MCF 10A (cell line): Measurements from ENCODE around the gene KRTAP4-6. TPM values are rescaled to one million over a fixed set of nuclear protein-coding genes. Genes with fewer than 3 reads are reported as not detected.
"Not testable (repeated sequence)": the region's sequence is repeated elsewhere in the genome, so short reads cannot be mapped to it uniquely, and the experiment has no call there.

Source experiments
- BruUV-seq: library from RNA; stranded (reverse); fragments of 400-500 nt; replicated peaks from 2 replicates; lab custom pipeline; 2021; lab: Mats Ljungman, UMichigan
- CTCF ChIA-PET: fragments of 300-600 bp; sonication (Branson Sonifier 250); formaldehyde crosslinking; extraction: SDS; loops from one replicate; lab custom pipeline; 2021; ENCODE audit warnings: antibody characterized with exemption, inconsistent platforms; lab: Yijun Ruan, JAX
- POLR2A ChIA-PET: fragments of 300-600, 350-650 bp; sonication (Branson Sonifier 250); formaldehyde crosslinking; extraction: SDS; loops from one replicate; lab custom pipeline; 2020; ENCODE audit warnings: antibody characterized with exemption, inconsistent platforms; lab: Yijun Ruan, JAX
- DNase-seq: peaks from one replicate; pipeline ENCODE4 v3.0.0-alpha.2; 2018; ENCODE audit not compliant: unreplicated experiment
- H3K27ac Mint-ChIP-seq: one replicate; pipeline ENCODE4 v1.8.0; 2022; ENCODE audit warnings: mild to moderate bottlenecking, low read depth, mixed read lengths; ENCODE audit not compliant: unreplicated experiment
- H3K27me3 Mint-ChIP-seq: one replicate; pipeline ENCODE4 v1.8.0; 2022; ENCODE audit warnings: mixed read lengths; ENCODE audit not compliant: insufficient read depth, unreplicated experiment
- H3K36me3 Mint-ChIP-seq: one replicate; pipeline ENCODE4 v1.8.0; 2022; ENCODE audit warnings: mild to moderate bottlenecking, moderate library complexity, mixed read lengths; ENCODE audit not compliant: insufficient read depth, unreplicated experiment
- H3K4me1 Mint-ChIP-seq: one replicate; pipeline ENCODE4 v1.8.0; 2022; ENCODE audit warnings: mixed read lengths; ENCODE audit not compliant: insufficient read depth, unreplicated experiment
- H3K4me3 Mint-ChIP-seq: one replicate; pipeline ENCODE4 v1.8.0; 2022; ENCODE audit warnings: mild to moderate bottlenecking, moderate library complexity, mixed read lengths; ENCODE audit not compliant: unreplicated experiment
- H3K9me3 Mint-ChIP-seq: one replicate; pipeline ENCODE4 v1.8.0; 2022; ENCODE audit warnings: mixed read lengths; ENCODE audit not compliant: unreplicated experiment
- intact Hi-C: fragments of 100-400 bp; cut with micrococcal nuclease; formaldehyde crosslinking; loops from 2 replicates; pipeline ENCODE4 v1.14.1; 2022
- total RNA-seq: library from RNA; stranded (reverse); gene quantifications from 2 replicates; pipeline ENCODE4 v1.2.3, GENCODE V29; 2022
- TF ChIP-seq, protein P1 (sequence below): fragments of 200-600 bp; IDR thresholded peaks from one replicate; pipeline ENCODE4 v1.8.0; 2022; ENCODE audit warnings: antibody characterized with exemption, mild to moderate bottlenecking; ENCODE audit not compliant: unreplicated experiment

KRTAP4-6 gene
- total RNA-seq, 1 experiment from 2014 or later = not detected

DNA sequence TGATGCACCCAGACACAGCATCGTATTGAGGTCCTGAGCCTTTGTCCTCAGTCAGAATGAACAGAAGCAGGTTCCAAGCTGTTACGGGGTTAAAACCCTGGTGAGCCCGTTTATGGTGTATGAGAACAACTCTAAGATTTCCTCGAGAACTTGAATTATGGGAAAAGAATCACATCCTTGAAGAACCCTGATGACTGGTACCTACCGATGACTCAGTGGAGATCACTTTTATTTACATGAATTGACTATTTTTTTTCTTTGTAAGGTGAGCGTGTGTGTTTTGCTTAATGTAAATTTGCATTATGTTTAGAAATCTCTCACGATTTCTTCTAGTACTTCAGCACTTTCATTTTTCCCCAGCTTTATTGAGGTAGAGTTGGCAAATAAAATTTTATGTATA, 23.5 kb upstream of the KRTAP4-6 start:
- Mint-ChIP-seq H3K36me3 (no peaks in the 10 kb centered on the region), H3K27me3 (peaks cover 13% of the 10 kb centered on the region), H3K9me3 (no peaks in the 10 kb centered on the region), H3K4me3 (no peak overlapping the region), H3K27ac (no peak overlapping the region), H3K4me1 (no peaks in the 10 kb centered on the region)
- BruUV-seq = no TSS peak
- POLR2A ChIA-PET = no interaction called here
- TF ChIP-seq, protein P1, sequence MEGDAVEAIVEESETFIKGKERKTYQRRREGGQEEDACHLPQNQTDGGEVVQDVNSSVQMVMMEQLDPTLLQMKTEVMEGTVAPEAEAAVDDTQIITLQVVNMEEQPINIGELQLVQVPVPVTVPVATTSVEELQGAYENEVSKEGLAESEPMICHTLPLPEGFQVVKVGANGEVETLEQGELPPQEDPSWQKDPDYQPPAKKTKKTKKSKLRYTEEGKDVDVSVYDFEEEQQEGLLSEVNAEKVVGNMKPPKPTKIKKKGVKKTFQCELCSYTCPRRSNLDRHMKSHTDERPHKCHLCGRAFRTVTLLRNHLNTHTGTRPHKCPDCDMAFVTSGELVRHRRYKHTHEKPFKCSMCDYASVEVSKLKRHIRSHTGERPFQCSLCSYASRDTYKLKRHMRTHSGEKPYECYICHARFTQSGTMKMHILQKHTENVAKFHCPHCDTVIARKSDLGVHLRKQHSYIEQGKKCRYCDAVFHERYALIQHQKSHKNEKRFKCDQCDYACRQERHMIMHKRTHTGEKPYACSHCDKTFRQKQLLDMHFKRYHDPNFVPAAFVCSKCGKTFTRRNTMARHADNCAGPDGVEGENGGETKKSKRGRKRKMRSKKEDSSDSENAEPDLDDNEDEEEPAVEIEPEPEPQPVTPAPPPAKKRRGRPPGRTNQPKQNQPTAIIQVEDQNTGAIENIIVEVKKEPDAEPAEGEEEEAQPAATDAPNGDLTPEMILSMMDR = no peak
- intact Hi-C loops = no loop called here
- CTCF ChIA-PET = no interaction called here
- no peak for DNase-seq

DNA sequence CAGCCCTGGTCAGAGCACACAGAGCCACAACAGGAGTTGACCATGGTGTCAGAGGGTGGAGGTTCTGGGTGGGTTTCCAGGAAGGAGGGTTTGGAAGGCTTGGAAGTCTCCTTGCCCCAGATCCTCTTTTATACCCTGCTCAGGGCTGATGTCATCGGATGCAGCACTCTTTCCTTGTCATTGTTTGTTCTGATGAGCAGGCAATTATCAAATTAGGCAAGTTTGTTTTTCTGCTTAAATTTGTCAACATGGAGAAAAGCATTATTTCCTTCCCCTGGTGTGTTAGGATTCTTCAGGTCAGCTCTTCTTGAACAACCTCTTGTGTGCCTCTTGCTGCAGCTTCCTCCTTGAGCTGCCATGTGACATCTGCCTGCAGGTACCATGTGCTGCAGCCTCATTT, 20.3 kb upstream of the KRTAP4-6 start, which contains the start of gene KRTAP4-4:
Gene KRTAP4-4, minus strand, starts transcription at position 101 of the 400 bp plus-strand sequence. Its CDS starts 57 bp downstream, at position 44.
- Mint-ChIP-seq H3K9me3 (no peaks in the 10 kb centered on the region), H3K36me3 (no peaks in the 10 kb centered on the region), H3K27me3 (peaks cover 28% of the 10 kb centered on the region), H3K4me3 (no peak within 1 kb of the TSS), H3K27ac (no peak within 1 kb of the TSS), H3K4me1 (no peaks in the 10 kb centered on the region)
- no TSS peak for BruUV-seq
- TF ChIP-seq, protein P1 = no peak
- CTCF ChIA-PET = interaction anchor here (0.6 kb wide), 3 partner anchors 83 to 185 kb away, joined by 3 to 4 read pairs (median 3); no protein-coding TSS in a partner anchor
- DNase-seq = no peak
- POLR2A ChIA-PET = no interaction called here
- intact Hi-C loops = no loop called here

DNA sequence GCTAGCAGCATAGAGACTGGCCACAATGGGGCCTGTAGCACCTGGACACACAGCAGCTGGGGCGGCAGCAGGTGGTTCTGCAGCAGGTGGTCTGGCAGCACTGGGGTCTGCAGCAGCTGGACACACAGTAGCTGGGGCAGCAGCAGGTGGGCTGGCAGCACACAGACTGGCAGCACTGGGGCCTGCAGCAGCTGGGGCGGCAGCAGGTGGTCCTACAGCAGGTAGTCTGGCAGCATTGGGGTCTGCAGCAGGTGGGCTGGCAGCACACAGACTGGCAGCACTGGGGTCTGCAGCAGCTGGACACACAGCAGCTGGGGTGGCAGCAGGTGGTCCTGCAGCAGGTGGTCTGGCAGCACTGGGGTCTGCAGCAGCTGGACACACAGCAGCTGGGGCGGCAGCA, 19.8 kb upstream of the KRTAP4-6 start:
- H3K9me3 Mint-ChIP-seq, POLR2A ChIA-PET, DNase-seq, H3K36me3 Mint-ChIP-seq, intact Hi-C loops, BruUV-seq, H3K4me1 Mint-ChIP-seq, H3K4me3 Mint-ChIP-seq, H3K27ac Mint-ChIP-seq: not testable (repeated sequence)
- H3K27me3 Mint-ChIP-seq = peaks cover 28% of the 10 kb centered on the region
- CTCF ChIA-PET = interaction anchor here (0.6 kb wide), 3 partner anchors 82 to 303 kb away, joined by 3 to 4 read pairs (median 3); no protein-coding TSS in a partner anchor

GRCh38 chr17:41153856-41154255, 13.5 kb upstream of the KRTAP4-6 start:
- TF ChIP-seq, protein P1 = no peak
- CTCF ChIA-PET = interaction anchor here (0.8 kb wide), 1 partner anchor 158 kb away, joined by 3 read pairs; no protein-coding TSS in a partner anchor

More at GRCh38 chr17:41153856-41154255, 13.5 kb upstream of the KRTAP4-6 start:
- H3K4me3 Mint-ChIP-seq = no peak overlapping the region
- no peaks in the 10 kb centered on the region for H3K4me1 Mint-ChIP-seq
- intact Hi-C loops = no loop called here
- no peaks in the 10 kb centered on the region for H3K36me3 Mint-ChIP-seq
- POLR2A ChIA-PET = no interaction called here
- H3K27ac Mint-ChIP-seq = no peak overlapping the region
- BruUV-seq = no TSS peak
- no peaks in the 10 kb centered on the region for H3K9me3 Mint-ChIP-seq
- peaks cover 15% of the 10 kb centered on the region for H3K27me3 Mint-ChIP-seq
- no peak for DNase-seq
